ENCODE measurements around the gene TMEM239. TPM values are rescaled to one million over a fixed set of nuclear protein-coding genes. Genes with fewer than 3 reads are reported as not detected.

TMEM239 gene
- polyA plus RNA-seq, 1 donor (not counting 4 experiments of a cell fraction or from before 2014, with no cell fraction given): not detected

DNA sequence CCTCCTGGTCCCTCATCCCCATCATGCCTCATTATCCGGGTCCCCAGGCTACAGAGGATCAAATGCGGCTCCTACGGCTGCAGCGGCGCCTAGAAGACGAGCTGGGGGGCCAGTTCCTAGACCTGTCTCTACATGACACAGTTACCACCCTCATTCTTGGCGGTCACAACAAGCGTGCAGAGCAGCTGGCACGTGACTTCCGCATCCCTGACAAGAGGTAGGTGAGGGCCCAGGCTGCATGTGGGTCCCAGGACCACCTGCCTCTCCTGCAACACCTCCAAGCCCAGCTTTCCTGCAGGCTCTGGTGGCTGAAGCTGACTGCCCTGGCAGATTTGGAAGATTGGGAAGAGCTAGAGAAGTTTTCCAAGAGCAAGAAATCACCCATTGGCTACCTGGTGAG, 48.9 kb downstream of the TMEM239 start:
- Histone ChIP-seq H3K9me3 (ENCODE audit: control insufficient read depth, low read depth, low read length) (no peaks in the 10 kb centered on the region), H3K27ac (ENCODE audit: control insufficient read depth, insufficient read depth, low read length) (no peak overlapping the region), H2AFZ (ENCODE audit: control insufficient read depth, low read length) (no peak overlapping the region), H3K4me3 (ENCODE audit: control insufficient read depth in 2 of 3, extremely low read depth in 1 of 3, insufficient read depth in 2 of 3, low read depth in 1 of 3, low read length in 3 of 3) (no peak overlapping the region), H3K4me2 (ENCODE audit: control insufficient read depth, extremely low read depth, insufficient read depth, low read depth, low read length) (no peak overlapping the region), H4K20me1 (ENCODE audit: control insufficient read depth, extremely low read depth, insufficient read depth, low read length) (no peaks in the 10 kb centered on the region), H3K36me3 (ENCODE audit: control insufficient read depth in 2 of 2, extremely low read depth in 1 of 2, insufficient read depth in 2 of 2, low read length in 2 of 2) (peaks cover 14 to 19% of the 10 kb centered on the region in 2 experiments), H3K27me3 (ENCODE audit: control insufficient read depth, extremely low read depth, insufficient read depth, low read length) (no peaks in the 10 kb centered on the region), H3K79me2 (ENCODE audit: control insufficient read depth, insufficient read depth, low read length) (no peaks in the 10 kb centered on the region), H3K9me1 (ENCODE audit: control insufficient read depth, extremely low read depth, insufficient read depth, low read length) (no peaks in the 10 kb centered on the region), H3K4me1 (ENCODE audit: control insufficient read depth, extremely low read depth, insufficient read depth, low read length) (no peaks in the 10 kb centered on the region), H3K9ac (ENCODE audit: control insufficient read depth, extremely low read depth, insufficient read depth, low read length) (no peak overlapping the region)
- TF ChIP-seq EZH2 (IDR thresholded peaks at IDR 0.05; ENCODE audit: low read length) (no peak), CTCF (optimal IDR thresholded peaks at IDR 0.05 in 1 of 3, IDR thresholded peaks at IDR 0.05 in 1 of 3, conservative IDR thresholded peaks at IDR 0.05 in 1 of 3; ENCODE audit: extremely low read depth in 1 of 3, insufficient read depth in 2 of 3, low read length in 3 of 3) (no peak)
- dilution Hi-C loops (cut with MboI; ENCODE audit: extremely low pct_ligation_motif_present, low sequenced_read_pairs): no loop called here
- FAIRE-seq (no peak), DNase-seq (ENCODE audit: low read depth, low spot score) (no peak)

DNA sequence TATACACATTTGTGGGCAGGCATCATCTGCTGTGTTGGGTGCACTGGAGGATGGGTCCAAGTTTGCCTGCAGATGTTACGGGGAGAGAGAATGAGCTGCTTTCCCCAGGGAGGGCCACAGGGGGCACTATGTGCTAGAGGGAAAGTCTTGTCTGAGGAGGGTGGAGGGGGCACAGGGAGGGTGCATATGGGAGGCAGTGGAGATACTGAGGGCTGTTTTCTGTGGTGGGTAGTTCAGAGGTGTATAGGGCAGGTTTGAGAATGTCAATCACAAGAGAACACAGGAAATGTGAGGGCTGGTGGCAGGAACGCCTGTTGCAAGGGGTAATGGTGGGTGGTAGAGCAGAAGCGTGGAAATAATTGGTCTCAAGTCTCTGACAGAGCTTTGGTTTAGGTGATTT, 49.5 kb downstream of the TMEM239 start:
- H3K27me3 ChIP-seq (ENCODE audit: control insufficient read depth, extremely low read depth, insufficient read depth, low read length): no peaks in the 10 kb centered on the region
- H3K4me1 ChIP-seq (ENCODE audit: control insufficient read depth, extremely low read depth, insufficient read depth, low read length): peaks cover 2% of the 10 kb centered on the region
- dilution Hi-C loops (cut with MboI; ENCODE audit: extremely low pct_ligation_motif_present, low sequenced_read_pairs): no loop called here
- no peak overlapping the region for H3K9ac ChIP-seq (ENCODE audit: control insufficient read depth, extremely low read depth, insufficient read depth, low read length)
- H3K4me3 ChIP-seq (ENCODE audit: control insufficient read depth in 2 of 3, extremely low read depth in 1 of 3, insufficient read depth in 2 of 3, low read depth in 1 of 3, low read length in 3 of 3): no peak overlapping the region
- TF ChIP-seq EZH2 (IDR thresholded peaks at IDR 0.05; ENCODE audit: low read length) (no peak), CTCF (optimal IDR thresholded peaks at IDR 0.05 in 1 of 3, IDR thresholded peaks at IDR 0.05 in 1 of 3, conservative IDR thresholded peaks at IDR 0.05 in 1 of 3; ENCODE audit: extremely low read depth in 1 of 3, insufficient read depth in 2 of 3, low read length in 3 of 3) (no peak)
- H4K20me1 ChIP-seq (ENCODE audit: control insufficient read depth, extremely low read depth, insufficient read depth, low read length): no peaks in the 10 kb centered on the region
- no peak overlapping the region for H2AFZ ChIP-seq (ENCODE audit: control insufficient read depth, low read length)
- FAIRE-seq (no peak), DNase-seq (ENCODE audit: low read depth, low spot score) (no peak)
- H3K79me2 ChIP-seq (ENCODE audit: control insufficient read depth, insufficient read depth, low read length): no peaks in the 10 kb centered on the region
- H3K4me2 ChIP-seq (ENCODE audit: control insufficient read depth, extremely low read depth, insufficient read depth, low read depth, low read length): no peak overlapping the region
- H3K36me3 ChIP-seq (ENCODE audit: control insufficient read depth in 2 of 2, extremely low read depth in 1 of 2, insufficient read depth in 2 of 2, low read length in 2 of 2): peaks cover 14 to 19% of the 10 kb centered on the region in 2 experiments
- H3K9me3 ChIP-seq (ENCODE audit: control insufficient read depth, low read depth, low read length): no peaks in the 10 kb centered on the region
- no peak overlapping the region for H3K27ac ChIP-seq (ENCODE audit: control insufficient read depth, insufficient read depth, low read length)
- no peaks in the 10 kb centered on the region for H3K9me1 ChIP-seq (ENCODE audit: control insufficient read depth, extremely low read depth, insufficient read depth, low read length)

Data from keratinocyte (primary cell).